Calu3 (cell line): Measurements from ENCODE around the gene FLYWCH2. TPM values are rescaled to one million over a fixed set of nuclear protein-coding genes. Genes with fewer than 3 reads are reported as not detected.

Source experiments
- BruUV-seq: library from RNA; stranded (reverse); fragments of 400-500 nt; replicated peaks from 2 replicates; lab custom pipeline; 2021; lab: Mats Ljungman, UMichigan
- CTCF ChIA-PET: fragments of 300-600 bp; sonication (Branson Sonifier 250); formaldehyde crosslinking; loops from one replicate; lab custom pipeline; 2022; ENCODE audit warnings: antibody characterized with exemption; lab: Charles Lee
- DNase-seq: peaks from one replicate; pipeline ENCODE4 v3.0.0; 2022
- H3K27ac Mint-ChIP-seq: one replicate; pipeline ENCODE4 v1.8.0; 2022; ENCODE audit warnings: mixed read lengths; ENCODE audit not compliant: unreplicated experiment
- H3K27me3 Mint-ChIP-seq: one replicate; pipeline ENCODE4 v1.8.0; 2022; ENCODE audit warnings: mixed read lengths; ENCODE audit not compliant: unreplicated experiment
- H3K36me3 Mint-ChIP-seq: one replicate; pipeline ENCODE4 v1.8.0; 2022; ENCODE audit warnings: mild to moderate bottlenecking, moderate library complexity, mixed read lengths; ENCODE audit not compliant: insufficient read depth, unreplicated experiment
- H3K4me1 Mint-ChIP-seq: one replicate; pipeline ENCODE4 v1.8.0; 2022; ENCODE audit warnings: mild to moderate bottlenecking, low read depth, mixed read lengths; ENCODE audit not compliant: unreplicated experiment
- H3K4me3 Mint-ChIP-seq: one replicate; pipeline ENCODE4 v1.8.0; 2022; ENCODE audit warnings: mild to moderate bottlenecking, low read depth, moderate library complexity, mixed read lengths; ENCODE audit not compliant: unreplicated experiment
- H3K9me3 Mint-ChIP-seq: one replicate; pipeline ENCODE4 v1.8.0; 2022; ENCODE audit warnings: low read depth, mixed read lengths; ENCODE audit not compliant: unreplicated experiment
- CTCF ChIP-seq: fragments of 200-600 bp; IDR thresholded peaks from one replicate; pipeline ENCODE4 v1.8.0; 2022; ENCODE audit warnings: antibody characterized with exemption; ENCODE audit not compliant: unreplicated experiment
- intact Hi-C: fragments of 100-400 bp; cut with micrococcal nuclease; formaldehyde crosslinking; loops from one replicate; pipeline ENCODE4 v1.10.0; 2022; ENCODE audit not compliant: unreplicated experiment
- total RNA-seq: library from RNA; stranded (reverse); gene quantifications from 2 replicates; pipeline ENCODE4 v1.2.3, GENCODE V29; 2022

The FLYWCH2 gene
- total RNA-seq, 1 experiment from 2014 or later, result 13.0 TPM

GRCh38 chr16:2860826-2861567 is 22.0 kb upstream of the FLYWCH2 start:
- intact Hi-C loops, result no loop called here
- H3K36me3 Mint-ChIP-seq, result peaks cover 48% of the 10 kb centered on the region
- H3K4me1 Mint-ChIP-seq, result peaks cover 17% of the 10 kb centered on the region
- H3K27me3 Mint-ChIP-seq, result no peaks in the 10 kb centered on the region
- no peak overlapping the region for H3K27ac Mint-ChIP-seq
- no peak for TF ChIP-seq CTCF
- no peak for DNase-seq
- no TSS peak for BruUV-seq
- no peaks in the 10 kb centered on the region for H3K9me3 Mint-ChIP-seq
- H3K4me3 Mint-ChIP-seq, result no peak overlapping the region
- CTCF ChIA-PET, result no interaction called here

- Mint-ChIP-seq H3K4me3 (no peak overlapping the region), H3K27me3 (no peaks in the 10 kb centered on the region), H3K27ac (no peak overlapping the region), H3K9me3 (no peaks in the 10 kb centered on the region), H3K4me1 (peaks cover 8% of the 10 kb centered on the region), H3K36me3 (peaks cover 19% of the 10 kb centered on the region)
- CTCF ChIA-PET, result no interaction called here
- no peak for DNase-seq
- no peak for TF ChIP-seq CTCF
- intact Hi-C loops, result no loop called here
- BruUV-seq, result no TSS peak
Measured at GRCh38 chr16:2865651-2866050, 17.4 kb upstream of the FLYWCH2 start.

DNA sequence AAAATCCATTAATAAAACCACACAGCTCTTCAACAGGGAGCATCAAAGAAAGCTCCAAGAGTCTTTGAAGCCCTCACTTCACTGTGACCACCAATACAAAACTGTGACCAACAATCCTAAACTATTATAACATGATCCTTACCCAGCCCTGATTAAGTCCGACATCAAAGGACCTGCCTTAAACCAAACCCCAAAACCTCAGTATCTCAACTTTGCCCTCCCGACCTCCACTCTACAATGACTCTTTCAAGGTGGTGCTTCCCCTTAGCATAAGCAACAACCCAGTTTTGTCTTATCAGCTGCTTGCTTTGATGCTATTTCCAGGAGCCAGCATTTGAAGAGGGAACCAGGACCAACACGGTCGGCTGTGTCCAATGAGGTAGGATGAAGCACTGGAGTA is 16.6 kb upstream of the FLYWCH2 start:
- CTCF ChIA-PET, result no interaction called here
- Mint-ChIP-seq H3K4me1 (no peaks in the 10 kb centered on the region), H3K9me3 (no peaks in the 10 kb centered on the region), H3K27me3 (no peaks in the 10 kb centered on the region), H3K27ac (no peak overlapping the region), H3K4me3 (no peak overlapping the region), H3K36me3 (peaks cover 14% of the 10 kb centered on the region)
- no TSS peak for BruUV-seq
- intact Hi-C loops, result no loop called here
- DNase-seq, result no peak
- no peak for TF ChIP-seq CTCF

DNA sequence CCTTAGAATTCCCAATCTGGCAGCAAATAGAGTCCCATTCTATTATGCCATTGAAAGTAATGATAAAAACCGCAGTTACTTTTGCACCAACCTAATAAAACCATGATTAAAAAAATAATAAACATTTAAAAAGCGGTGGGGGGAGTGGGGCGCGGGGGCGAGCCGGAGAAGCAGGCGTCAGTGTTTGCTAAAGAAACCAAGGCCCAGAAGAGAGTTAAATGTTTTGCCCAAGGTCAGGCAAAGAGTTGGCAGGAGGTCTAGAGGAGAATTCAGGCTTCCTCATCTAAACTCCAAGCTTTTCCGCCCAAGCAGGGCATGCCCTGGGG is 15.4 kb upstream of the FLYWCH2 start:
- Mint-ChIP-seq H3K4me3 (peak overlapping the region; percentile 88), H3K9me3 (no peaks in the 10 kb centered on the region), H3K27me3 (no peaks in the 10 kb centered on the region), H3K36me3 (peaks cover 14% of the 10 kb centered on the region), H3K4me1 (no peaks in the 10 kb centered on the region), H3K27ac (peak overlapping the region; percentile 83)
- intact Hi-C loops, result no loop called here
- CTCF ChIA-PET, result interaction anchor here (0.7 to 2.0 kb wide), 11 partner anchors 9 to 91 kb away, joined by 3 to 64 read pairs (median 3); partner anchors contain the start of genes FLYWCH2 and PRSS22
- DNase-seq, result no peak
- no peak for TF ChIP-seq CTCF
- BruUV-seq, result TSS peak; percentile 97
